Measurements from ENCODE around the gene GPC1.

- TF ChIP-seq CTCF (conservative IDR thresholded peaks at IDR 0.05) (no peak), ZFX (IDR thresholded peaks at IDR 0.05) (no peak)
These were observed 72.4 kb downstream of the GPC1 start for GRCh38 chr2:240507778-240508251.

All from C4-2B (cell line).